ENCODE measurements around the gene PRPF18. TPM values are rescaled to one million over a fixed set of nuclear protein-coding genes. Genes with fewer than 3 reads are reported as not detected.

The PRPF18 gene
- total RNA-seq, 1 donor from 2014 or later, result 24.0 TPM

GRCh38 chr10:13621931-13622330 is 35.2 kb downstream of the PRPF18 start:
- H3K9me3 ChIP-seq (ENCODE audit: control insufficient read depth in 3 of 3, low read length in 3 of 3), result no peaks in the 10 kb centered on the region
- H3K36me3 ChIP-seq (ENCODE audit: control insufficient read depth in 3 of 3, insufficient read depth in 3 of 3, low read length in 3 of 3), result peaks cover 12 to 40% (median 29%) of the 10 kb centered on the region in 3 donors
- H3K27ac ChIP-seq (ENCODE audit: low read depth, low read length), result no peak overlapping the region
- no peaks in the 10 kb centered on the region for H3K27me3 ChIP-seq (ENCODE audit: control insufficient read depth in 3 of 3, insufficient read depth in 3 of 3, low read length in 3 of 3)
- H3K4me1 ChIP-seq (ENCODE audit: control insufficient read depth in 3 of 3, insufficient read depth in 3 of 3, low read length in 3 of 3), result peaks cover 0 to 4% (median 3%) of the 10 kb centered on the region in 3 donors
- no peak overlapping the region for H3K9ac ChIP-seq (ENCODE audit: low read depth in 1 of 3, low read length in 3 of 3)
- H3K4me3 ChIP-seq (ENCODE audit: low read length in 3 of 3), result no peak overlapping the region

- H3K27me3 ChIP-seq (ENCODE audit: control insufficient read depth in 3 of 3, insufficient read depth in 3 of 3, low read length in 3 of 3), result no peaks in the 10 kb centered on the region
- H3K36me3 ChIP-seq (ENCODE audit: control insufficient read depth in 3 of 3, insufficient read depth in 3 of 3, low read length in 3 of 3), result peaks cover 9 to 25% (median 20%) of the 10 kb centered on the region in 3 donors
- H3K27ac ChIP-seq (ENCODE audit: low read depth, low read length), result no peak overlapping the region
- H3K9me3 ChIP-seq (ENCODE audit: control insufficient read depth in 3 of 3, low read length in 3 of 3), result no peaks in the 10 kb centered on the region
- H3K4me1 ChIP-seq (ENCODE audit: control insufficient read depth in 3 of 3, insufficient read depth in 3 of 3, low read length in 3 of 3), result no peaks in the 10 kb centered on the region
- H3K4me3 ChIP-seq (ENCODE audit: low read length in 3 of 3), result no peak overlapping the region
- no peak overlapping the region for H3K9ac ChIP-seq (ENCODE audit: low read depth in 1 of 3, low read length in 3 of 3)
Observed at GRCh38 chr10:13624630-13625029, 37.9 kb downstream of the PRPF18 start.

DNA sequence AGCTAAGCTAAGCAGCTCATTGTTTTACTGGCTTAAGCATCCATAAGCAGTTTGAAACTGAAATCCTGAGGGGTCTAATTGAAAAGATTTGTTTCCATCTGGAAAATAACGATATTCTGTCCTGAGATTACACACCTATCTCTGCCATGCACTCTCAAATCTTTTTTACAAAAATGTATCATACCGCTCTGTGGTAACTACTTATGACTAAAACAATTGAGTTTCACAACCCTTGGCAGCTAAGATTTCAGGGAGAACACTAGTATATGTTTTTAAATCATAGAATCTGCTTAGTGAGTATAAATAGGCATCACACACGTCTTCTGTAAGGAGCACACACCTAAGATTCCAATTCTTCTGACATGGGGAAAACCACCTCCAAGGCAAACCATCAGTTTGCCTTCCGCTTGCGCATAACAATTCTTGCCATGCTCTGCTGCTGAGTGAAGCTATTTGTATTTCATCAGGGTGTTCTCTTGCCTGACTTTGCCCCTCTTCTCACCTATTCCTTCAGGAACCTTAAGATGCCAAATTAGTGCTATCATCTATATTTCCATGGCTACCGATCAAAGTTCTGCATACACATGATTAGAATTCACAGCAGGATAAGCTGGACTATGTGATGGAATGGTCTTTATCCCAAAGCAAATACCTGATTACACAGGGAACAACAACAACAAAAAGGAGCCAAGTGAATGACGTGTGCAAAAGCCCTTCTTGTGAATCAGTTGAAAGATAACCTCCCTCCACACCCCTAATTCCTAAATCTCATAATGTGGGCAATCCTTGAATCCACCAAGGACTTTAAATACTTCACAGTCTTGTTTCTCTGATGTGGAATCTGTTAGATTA is 40.9 kb downstream of the PRPF18 start:
- Histone ChIP-seq H3K9me3 (ENCODE audit: control insufficient read depth in 3 of 3, low read length in 3 of 3) (no peaks in the 10 kb centered on the region), H3K27me3 (ENCODE audit: control insufficient read depth in 3 of 3, insufficient read depth in 3 of 3, low read length in 3 of 3) (no peaks in the 10 kb centered on the region), H3K36me3 (ENCODE audit: control insufficient read depth in 3 of 3, insufficient read depth in 3 of 3, low read length in 3 of 3) (peaks cover 9 to 22% (median 17%) of the 10 kb centered on the region in 3 donors), H3K4me1 (ENCODE audit: control insufficient read depth in 3 of 3, insufficient read depth in 3 of 3, low read length in 3 of 3) (peaks cover 0 to 2% (median 2%) of the 10 kb centered on the region in 3 donors), H3K4me3 (ENCODE audit: low read length in 3 of 3) (no peak overlapping the region), H3K27ac (ENCODE audit: low read depth, low read length) (no peak overlapping the region), H3K9ac (ENCODE audit: low read depth in 1 of 3, low read length in 3 of 3) (no peak overlapping the region)

DNA sequence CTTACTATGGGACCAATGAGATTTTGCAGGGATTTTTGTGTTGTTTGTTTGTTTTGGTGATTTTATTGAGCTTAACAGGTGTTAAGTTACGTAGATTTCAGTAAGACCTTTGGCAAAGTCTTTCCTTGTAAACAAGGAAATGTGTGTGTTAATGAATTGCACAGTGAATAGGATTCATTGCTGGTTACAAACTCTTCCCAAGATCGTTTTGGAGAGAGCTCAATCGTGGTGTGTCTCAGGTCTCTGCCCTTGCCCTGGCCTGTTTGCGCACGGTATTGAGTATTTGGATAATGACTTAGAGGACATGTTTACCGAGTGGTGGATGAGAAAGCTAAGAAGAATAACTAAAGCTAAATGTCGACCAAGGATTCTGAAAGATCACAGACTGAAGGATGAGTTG is 41.9 kb downstream of the PRPF18 start:
- H3K27ac ChIP-seq (ENCODE audit: low read depth, low read length), result no peak overlapping the region
- H3K9ac ChIP-seq (ENCODE audit: low read depth in 1 of 3, low read length in 3 of 3), result no peak overlapping the region
- peaks cover 8 to 22% (median 17%) of the 10 kb centered on the region in 3 donors for H3K36me3 ChIP-seq (ENCODE audit: control insufficient read depth in 3 of 3, insufficient read depth in 3 of 3, low read length in 3 of 3)

DNA sequence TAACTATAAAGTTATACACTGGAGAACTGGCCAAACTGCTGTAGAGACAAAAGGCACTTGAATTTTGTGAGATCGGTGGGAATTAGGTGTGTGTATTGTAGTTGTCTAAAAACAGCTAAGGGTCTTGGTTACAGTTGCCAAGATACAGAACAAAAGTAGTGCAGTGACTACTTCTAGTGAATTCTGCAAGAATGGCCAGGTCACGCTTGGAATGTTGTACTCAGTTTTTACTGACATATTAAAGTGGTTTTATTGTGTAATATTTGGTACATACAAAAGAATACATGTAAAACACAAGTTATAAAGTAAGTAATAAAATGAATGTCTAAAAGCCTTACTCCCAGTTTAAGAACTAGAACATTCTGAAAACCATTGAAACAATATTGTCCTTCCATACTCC is 42.4 kb downstream of the PRPF18 start:
- Histone ChIP-seq H3K27ac (ENCODE audit: low read depth, low read length) (no peak overlapping the region), H3K27me3 (ENCODE audit: control insufficient read depth in 3 of 3, insufficient read depth in 3 of 3, low read length in 3 of 3) (no peaks in the 10 kb centered on the region), H3K9me3 (ENCODE audit: control insufficient read depth in 3 of 3, low read length in 3 of 3) (no peaks in the 10 kb centered on the region), H3K9ac (ENCODE audit: low read depth in 1 of 3, low read length in 3 of 3) (no peak overlapping the region), H3K36me3 (ENCODE audit: control insufficient read depth in 3 of 3, insufficient read depth in 3 of 3, low read length in 3 of 3) (peaks cover 8 to 22% (median 18%) of the 10 kb centered on the region in 3 donors), H3K4me3 (ENCODE audit: low read length in 3 of 3) (no peak overlapping the region), H3K4me1 (ENCODE audit: control insufficient read depth in 3 of 3, insufficient read depth in 3 of 3, low read length in 3 of 3) (peaks cover 7 to 8% (median 8%) of the 10 kb centered on the region in 3 donors)

More for the DNA sequence above, 41.9 kb downstream of the PRPF18 start:
- no peaks in the 10 kb centered on the region for H3K27me3 ChIP-seq (ENCODE audit: control insufficient read depth in 3 of 3, insufficient read depth in 3 of 3, low read length in 3 of 3)
- peaks cover 7 to 8% (median 7%) of the 10 kb centered on the region in 3 donors for H3K4me1 ChIP-seq (ENCODE audit: control insufficient read depth in 3 of 3, insufficient read depth in 3 of 3, low read length in 3 of 3)
- no peaks in the 10 kb centered on the region for H3K9me3 ChIP-seq (ENCODE audit: control insufficient read depth in 3 of 3, low read length in 3 of 3)
- H3K4me3 ChIP-seq (ENCODE audit: low read length in 3 of 3), result no peak overlapping the region

- Histone ChIP-seq H3K9me3 (ENCODE audit: control insufficient read depth in 3 of 3, low read length in 3 of 3) (no peaks in the 10 kb centered on the region), H3K36me3 (ENCODE audit: control insufficient read depth in 3 of 3, insufficient read depth in 3 of 3, low read length in 3 of 3) (peaks cover 8 to 22% (median 21%) of the 10 kb centered on the region in 3 donors), H3K4me3 (ENCODE audit: low read length in 3 of 3) (no peak overlapping the region), H3K27ac (ENCODE audit: low read depth, low read length) (no peak overlapping the region), H3K9ac (ENCODE audit: low read depth in 1 of 3, low read length in 3 of 3) (no peak overlapping the region), H3K4me1 (ENCODE audit: control insufficient read depth in 3 of 3, insufficient read depth in 3 of 3, low read length in 3 of 3) (peaks cover 7 to 13% (median 8%) of the 10 kb centered on the region in 3 donors), H3K27me3 (ENCODE audit: control insufficient read depth in 3 of 3, insufficient read depth in 3 of 3, low read length in 3 of 3) (no peaks in the 10 kb centered on the region)
Observed at GRCh38 chr10:13630231-13630630, 43.5 kb downstream of the PRPF18 start.

DNA sequence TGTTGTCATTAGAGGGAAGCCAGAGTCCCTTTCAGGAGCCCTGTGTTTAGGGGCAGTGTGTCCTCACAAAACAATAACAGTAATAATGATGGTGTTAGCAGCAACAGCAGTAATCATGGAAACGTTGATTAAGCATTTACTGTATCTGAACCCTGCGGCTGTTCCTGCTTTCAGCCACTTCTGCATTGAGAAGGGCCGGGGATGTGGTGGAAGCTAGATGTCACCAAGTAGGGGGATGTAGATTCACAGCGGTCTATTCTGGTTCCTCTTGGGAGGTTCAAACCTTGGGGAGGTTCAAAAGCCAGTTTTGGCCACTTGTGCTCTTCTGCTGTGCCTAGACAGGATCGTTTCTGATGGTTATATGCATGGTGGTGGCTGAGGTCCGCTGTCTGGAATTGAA is 44.8 kb downstream of the PRPF18 start:
- Histone ChIP-seq H3K36me3 (ENCODE audit: control insufficient read depth in 3 of 3, insufficient read depth in 3 of 3, low read length in 3 of 3) (peaks cover 8 to 15% (median 12%) of the 10 kb centered on the region in 3 donors), H3K9me3 (ENCODE audit: control insufficient read depth in 3 of 3, low read length in 3 of 3) (no peaks in the 10 kb centered on the region), H3K27me3 (ENCODE audit: control insufficient read depth in 3 of 3, insufficient read depth in 3 of 3, low read length in 3 of 3) (no peaks in the 10 kb centered on the region), H3K4me3 (ENCODE audit: low read length in 3 of 3) (no peak overlapping the region), H3K4me1 (ENCODE audit: control insufficient read depth in 3 of 3, insufficient read depth in 3 of 3, low read length in 3 of 3) (peaks cover 7 to 13% (median 8%) of the 10 kb centered on the region in 3 donors), H3K27ac (ENCODE audit: low read depth, low read length) (no peak overlapping the region), H3K9ac (ENCODE audit: low read depth in 1 of 3, low read length in 3 of 3) (no peak overlapping the region)

DNA sequence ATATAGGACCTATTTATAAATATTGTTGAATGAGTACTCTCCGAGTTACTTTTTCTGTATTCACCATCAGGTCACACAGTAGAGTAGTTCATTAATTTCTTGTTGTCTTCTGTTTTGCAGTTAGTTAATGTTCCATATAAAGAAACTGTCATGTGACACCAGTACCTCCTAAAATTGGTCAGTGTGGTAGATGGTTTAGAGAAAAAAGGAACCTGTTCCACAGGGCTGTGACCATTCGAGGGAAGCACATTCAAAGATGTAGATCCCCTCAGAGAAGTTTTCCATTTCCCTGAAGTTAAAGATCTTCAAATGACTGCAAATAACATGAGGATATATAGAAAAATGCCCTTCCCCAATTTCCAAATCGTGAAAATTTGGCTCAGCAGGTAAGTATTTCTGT is 45.7 kb downstream of the PRPF18 start:
- peaks cover 7 to 13% (median 8%) of the 10 kb centered on the region in 3 donors for H3K4me1 ChIP-seq (ENCODE audit: control insufficient read depth in 3 of 3, insufficient read depth in 3 of 3, low read length in 3 of 3)
- H3K9me3 ChIP-seq (ENCODE audit: control insufficient read depth in 3 of 3, low read length in 3 of 3), result no peaks in the 10 kb centered on the region
- no peak overlapping the region for H3K4me3 ChIP-seq (ENCODE audit: low read length in 3 of 3)
- no peaks in the 10 kb centered on the region for H3K27me3 ChIP-seq (ENCODE audit: control insufficient read depth in 3 of 3, insufficient read depth in 3 of 3, low read length in 3 of 3)
- no peak overlapping the region for H3K9ac ChIP-seq (ENCODE audit: low read depth in 1 of 3, low read length in 3 of 3)
- peaks cover 8 to 15% (median 10%) of the 10 kb centered on the region in 3 donors for H3K36me3 ChIP-seq (ENCODE audit: control insufficient read depth in 3 of 3, insufficient read depth in 3 of 3, low read length in 3 of 3)
- peak overlapping the region; percentile 70 for H3K27ac ChIP-seq (ENCODE audit: low read depth, low read length)

GRCh38 chr10:13632884-13633440 is 46.2 kb downstream of the PRPF18 start:
- Histone ChIP-seq H3K9me3 (ENCODE audit: control insufficient read depth in 3 of 3, low read length in 3 of 3) (no peaks in the 10 kb centered on the region), H3K4me1 (ENCODE audit: control insufficient read depth in 3 of 3, insufficient read depth in 3 of 3, low read length in 3 of 3) (peaks cover 7 to 13% (median 8%) of the 10 kb centered on the region in 3 donors), H3K27me3 (ENCODE audit: control insufficient read depth in 3 of 3, insufficient read depth in 3 of 3, low read length in 3 of 3) (no peaks in the 10 kb centered on the region), H3K4me3 (ENCODE audit: low read length in 3 of 3) (no peak overlapping the region), H3K27ac (ENCODE audit: low read depth, low read length) (peak overlapping the region; percentile 70), H3K9ac (ENCODE audit: low read depth in 1 of 3, low read length in 3 of 3) (peak overlapping the region in 1 of 3 donors; percentile 35), H3K36me3 (ENCODE audit: control insufficient read depth in 3 of 3, insufficient read depth in 3 of 3, low read length in 3 of 3) (peaks cover 8 to 11% (median 8%) of the 10 kb centered on the region in 3 donors)

DNA sequence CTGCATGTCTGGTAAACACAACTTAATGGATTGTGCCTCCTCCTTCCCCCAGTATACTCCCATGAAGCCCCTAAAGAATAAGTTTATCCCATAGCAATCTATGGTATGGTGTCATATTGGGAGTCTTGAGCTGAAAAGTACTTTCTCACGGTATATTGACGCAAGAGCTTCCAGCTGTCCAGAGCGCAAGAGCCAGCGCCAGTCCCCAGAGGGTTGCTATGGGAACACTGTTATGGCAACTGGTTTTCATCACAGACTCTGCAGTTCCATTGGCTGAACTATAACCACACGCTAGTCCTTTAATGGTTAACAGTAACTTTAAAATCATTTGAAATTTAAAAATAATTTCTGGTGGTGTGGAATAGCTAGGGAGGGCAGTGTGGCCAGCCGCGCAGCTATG is 46.9 kb downstream of the PRPF18 start:
- Histone ChIP-seq H3K27me3 (ENCODE audit: control insufficient read depth in 3 of 3, insufficient read depth in 3 of 3, low read length in 3 of 3) (no peaks in the 10 kb centered on the region), H3K9ac (ENCODE audit: low read depth in 1 of 3, low read length in 3 of 3) (no peak overlapping the region), H3K36me3 (ENCODE audit: control insufficient read depth in 3 of 3, insufficient read depth in 3 of 3, low read length in 3 of 3) (peaks cover 8 to 13% (median 8%) of the 10 kb centered on the region in 3 donors), H3K4me3 (ENCODE audit: low read length in 3 of 3) (peak overlapping the region in 1 of 3 donors; percentile 15), H3K4me1 (ENCODE audit: control insufficient read depth in 3 of 3, insufficient read depth in 3 of 3, low read length in 3 of 3) (peaks cover 7 to 13% (median 8%) of the 10 kb centered on the region in 3 donors), H3K9me3 (ENCODE audit: control insufficient read depth in 3 of 3, low read length in 3 of 3) (no peaks in the 10 kb centered on the region), H3K27ac (ENCODE audit: low read depth, low read length) (peak overlapping the region; percentile 70)

All from skeletal muscle tissue (tissue), 4 donors.